IMR-90 (cell line): ENCODE data around the gene LRFN5.

Source experiments
- BHLHE40 ChIP-seq: fragments of 150-350 bp; IDR thresholded peaks from 2 replicates; pipeline ENCODE4 v1.6.1; 2016; ENCODE audit warnings: mild to moderate bottlenecking, low read depth, low read length
- CEBPB ChIP-seq: IDR thresholded peaks from 2 replicates; pipeline ENCODE4 v1.6.1; 2012; ENCODE audit warnings: low read depth, low read length, improper control_type of control experiment
- CHD1 ChIP-seq: IDR thresholded peaks from 2 replicates; pipeline ENCODE4 v1.6.1; 2012; ENCODE audit warnings: low read depth, low read length, improper control_type of control experiment
- FOS ChIP-seq: fragments of 150-350 bp; IDR thresholded peaks from 2 replicates; pipeline ENCODE4 v1.6.1; 2016; ENCODE audit warnings: low read depth, low read length
- MAZ ChIP-seq: IDR thresholded peaks from 2 replicates; pipeline ENCODE4 v1.6.1; 2012; ENCODE audit warnings: low read depth, mild to moderate bottlenecking, low read length, improper control_type of control experiment, moderate library complexity, borderline replicate concordance
- MXI1 ChIP-seq: IDR thresholded peaks from 2 replicates; pipeline ENCODE4 v1.6.1; 2012; ENCODE audit warnings: low read depth, mild to moderate bottlenecking, low read length, moderate library complexity, borderline replicate concordance
- POLR2A ChIP-seq: IDR thresholded peaks from 2 replicates; pipeline ENCODE4 v1.6.1; 2012; ENCODE audit warnings: mild to moderate bottlenecking, low read depth, low read length
- RAD21 ChIP-seq: IDR thresholded peaks from 2 replicates; pipeline ENCODE4 v1.6.1; 2012; ENCODE audit warnings: low read length, improper control_type of control experiment
- RFX5 ChIP-seq: IDR thresholded peaks from 2 replicates; pipeline ENCODE4 v1.8.0; 2012; ENCODE audit warnings: low read depth, mild to moderate bottlenecking, low read length, moderate library complexity
- SMC3 ChIP-seq: fragments of 150-350 bp; IDR thresholded peaks from 2 replicates; pipeline ENCODE4 v1.6.1; 2016; ENCODE audit warnings: low read depth, mild to moderate bottlenecking, antibody characterized with exemption, low read length, moderate library complexity
- TF ChIP-seq, protein P1 (sequence below): conservative IDR thresholded peaks from 2 replicates; pipeline ENCODE4 v1.5.1; 2012; ENCODE audit warnings: mild to moderate bottlenecking, low read depth, low read length, improper control_type of control experiment
- TF ChIP-seq, protein P2 (sequence below): fragments of 150-350 bp; IDR thresholded peaks from 2 replicates; pipeline ENCODE4 v1.6.1; 2016; ENCODE audit warnings: low read depth, mild to moderate bottlenecking, low read length, moderate library complexity, borderline replicate concordance
- TF ChIP-seq, protein P3 (sequence below): fragments of 150-350 bp; IDR thresholded peaks from 2 replicates; pipeline ENCODE4 v1.6.1; 2017; ENCODE audit warnings: mild to moderate bottlenecking, antibody characterized with exemption, low read length, low read depth

DNA sequence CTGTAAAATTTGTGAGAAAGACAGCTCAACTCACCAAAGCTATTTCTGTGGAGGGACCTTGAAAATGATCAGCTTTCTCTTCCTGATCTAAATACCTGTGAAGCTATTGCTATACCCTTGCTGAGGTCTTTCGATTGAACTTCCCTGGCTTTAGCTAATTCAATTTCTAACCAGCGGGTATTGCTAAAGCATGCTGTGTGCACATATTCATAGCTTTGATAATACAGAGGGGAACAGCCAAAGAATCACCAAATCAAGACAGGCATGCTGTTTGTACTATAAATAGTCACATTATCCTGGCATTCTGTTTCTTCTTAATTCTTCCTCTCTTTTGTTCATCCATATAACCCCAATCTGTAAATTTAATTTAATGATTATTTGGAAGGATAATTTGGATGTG lies 233.0 kb downstream of the LRFN5 start:
- TF ChIP-seq, protein P1, sequence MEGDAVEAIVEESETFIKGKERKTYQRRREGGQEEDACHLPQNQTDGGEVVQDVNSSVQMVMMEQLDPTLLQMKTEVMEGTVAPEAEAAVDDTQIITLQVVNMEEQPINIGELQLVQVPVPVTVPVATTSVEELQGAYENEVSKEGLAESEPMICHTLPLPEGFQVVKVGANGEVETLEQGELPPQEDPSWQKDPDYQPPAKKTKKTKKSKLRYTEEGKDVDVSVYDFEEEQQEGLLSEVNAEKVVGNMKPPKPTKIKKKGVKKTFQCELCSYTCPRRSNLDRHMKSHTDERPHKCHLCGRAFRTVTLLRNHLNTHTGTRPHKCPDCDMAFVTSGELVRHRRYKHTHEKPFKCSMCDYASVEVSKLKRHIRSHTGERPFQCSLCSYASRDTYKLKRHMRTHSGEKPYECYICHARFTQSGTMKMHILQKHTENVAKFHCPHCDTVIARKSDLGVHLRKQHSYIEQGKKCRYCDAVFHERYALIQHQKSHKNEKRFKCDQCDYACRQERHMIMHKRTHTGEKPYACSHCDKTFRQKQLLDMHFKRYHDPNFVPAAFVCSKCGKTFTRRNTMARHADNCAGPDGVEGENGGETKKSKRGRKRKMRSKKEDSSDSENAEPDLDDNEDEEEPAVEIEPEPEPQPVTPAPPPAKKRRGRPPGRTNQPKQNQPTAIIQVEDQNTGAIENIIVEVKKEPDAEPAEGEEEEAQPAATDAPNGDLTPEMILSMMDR: no peak
- TF ChIP-seq SMC3 (no peak), POLR2A (no peak), RFX5 (no peak), RAD21 (no peak), MXI1 (no peak), CEBPB (no peak), BHLHE40 (no peak), FOS (no peak), CHD1 (no peak), MAZ (no peak)
- TF ChIP-seq, protein P2, sequence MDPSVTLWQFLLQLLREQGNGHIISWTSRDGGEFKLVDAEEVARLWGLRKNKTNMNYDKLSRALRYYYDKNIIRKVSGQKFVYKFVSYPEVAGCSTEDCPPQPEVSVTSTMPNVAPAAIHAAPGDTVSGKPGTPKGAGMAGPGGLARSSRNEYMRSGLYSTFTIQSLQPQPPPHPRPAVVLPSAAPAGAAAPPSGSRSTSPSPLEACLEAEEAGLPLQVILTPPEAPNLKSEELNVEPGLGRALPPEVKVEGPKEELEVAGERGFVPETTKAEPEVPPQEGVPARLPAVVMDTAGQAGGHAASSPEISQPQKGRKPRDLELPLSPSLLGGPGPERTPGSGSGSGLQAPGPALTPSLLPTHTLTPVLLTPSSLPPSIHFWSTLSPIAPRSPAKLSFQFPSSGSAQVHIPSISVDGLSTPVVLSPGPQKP: no peak
- TF ChIP-seq, protein P3, sequence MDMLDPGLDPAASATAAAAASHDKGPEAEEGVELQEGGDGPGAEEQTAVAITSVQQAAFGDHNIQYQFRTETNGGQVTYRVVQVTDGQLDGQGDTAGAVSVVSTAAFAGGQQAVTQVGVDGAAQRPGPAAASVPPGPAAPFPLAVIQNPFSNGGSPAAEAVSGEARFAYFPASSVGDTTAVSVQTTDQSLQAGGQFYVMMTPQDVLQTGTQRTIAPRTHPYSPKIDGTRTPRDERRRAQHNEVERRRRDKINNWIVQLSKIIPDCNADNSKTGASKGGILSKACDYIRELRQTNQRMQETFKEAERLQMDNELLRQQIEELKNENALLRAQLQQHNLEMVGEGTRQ: no peak
